Thyroid gland (tissue), 4 donors: ENCODE results near the gene PHF21A.

ENCODE experiments used
- POLR2A ChIP-seq, 2 donors: fragments of 450-650 bp; IDR thresholded peaks; one replicate each; pipeline ENCODE4 v1.6.1; 2017; ENCODE audit warnings: antibody characterized with exemption in 2 of 2, mild to moderate bottlenecking in 2 of 2, moderate library complexity in 1 of 2
- TF ChIP-seq, protein P1 (sequence below), 6 experiments: fragments of 200-600 bp in 3 of 6; fragments of 450-650 bp in 3 of 6; sonication (generic) in 3 of 6; IDR thresholded peaks; one replicate each; pipeline ENCODE4 v1.5.1; 2016 to 2019; ENCODE audit warnings: antibody characterized with exemption in 6 of 6, mild to moderate bottlenecking in 2 of 6, inconsistent platforms in 1 of 6, moderate library complexity in 1 of 6

DNA sequence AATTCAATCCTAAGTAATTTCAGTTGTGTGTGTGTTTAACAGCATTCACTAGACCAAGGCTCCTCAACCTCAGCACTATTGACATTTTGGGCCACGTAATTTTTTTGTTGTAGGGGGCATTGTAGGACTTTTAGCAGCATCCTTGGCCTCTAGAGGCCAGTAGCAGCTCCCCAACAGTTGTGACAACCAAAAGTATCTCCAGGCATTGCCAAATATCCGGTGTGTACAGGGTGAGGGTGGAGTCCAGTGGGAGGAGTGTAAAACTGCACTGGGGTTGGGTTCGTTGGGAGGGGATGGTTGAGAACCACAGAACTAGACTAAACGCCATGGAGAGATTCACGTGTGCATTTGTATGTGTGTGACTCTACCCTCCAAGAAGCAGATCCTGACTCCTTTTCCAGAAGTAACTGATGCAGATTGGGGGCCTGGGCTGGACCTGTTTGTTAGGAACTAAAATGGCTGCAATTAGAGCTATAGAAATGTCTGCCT is 5.9 kb upstream of the PHF21A start:
- TF ChIP-seq, protein P1, sequence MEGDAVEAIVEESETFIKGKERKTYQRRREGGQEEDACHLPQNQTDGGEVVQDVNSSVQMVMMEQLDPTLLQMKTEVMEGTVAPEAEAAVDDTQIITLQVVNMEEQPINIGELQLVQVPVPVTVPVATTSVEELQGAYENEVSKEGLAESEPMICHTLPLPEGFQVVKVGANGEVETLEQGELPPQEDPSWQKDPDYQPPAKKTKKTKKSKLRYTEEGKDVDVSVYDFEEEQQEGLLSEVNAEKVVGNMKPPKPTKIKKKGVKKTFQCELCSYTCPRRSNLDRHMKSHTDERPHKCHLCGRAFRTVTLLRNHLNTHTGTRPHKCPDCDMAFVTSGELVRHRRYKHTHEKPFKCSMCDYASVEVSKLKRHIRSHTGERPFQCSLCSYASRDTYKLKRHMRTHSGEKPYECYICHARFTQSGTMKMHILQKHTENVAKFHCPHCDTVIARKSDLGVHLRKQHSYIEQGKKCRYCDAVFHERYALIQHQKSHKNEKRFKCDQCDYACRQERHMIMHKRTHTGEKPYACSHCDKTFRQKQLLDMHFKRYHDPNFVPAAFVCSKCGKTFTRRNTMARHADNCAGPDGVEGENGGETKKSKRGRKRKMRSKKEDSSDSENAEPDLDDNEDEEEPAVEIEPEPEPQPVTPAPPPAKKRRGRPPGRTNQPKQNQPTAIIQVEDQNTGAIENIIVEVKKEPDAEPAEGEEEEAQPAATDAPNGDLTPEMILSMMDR (IDR thresholded peaks at IDR 0.05) = peak in 1 of 6 experiments; percentile 7
- TF ChIP-seq POLR2A (IDR thresholded peaks at IDR 0.05) = no peak
